ENCODE results near the gene MAB21L3. TPM values are rescaled to one million over a fixed set of nuclear protein-coding genes. Genes with fewer than 3 reads are reported as not detected.

The MAB21L3 gene
- total RNA-seq (under 1 TPM; 0.25 to 0.42 TPM), polyA plus RNA-seq (under 1 TPM; 0.13 to 0.28 TPM)

DNA sequence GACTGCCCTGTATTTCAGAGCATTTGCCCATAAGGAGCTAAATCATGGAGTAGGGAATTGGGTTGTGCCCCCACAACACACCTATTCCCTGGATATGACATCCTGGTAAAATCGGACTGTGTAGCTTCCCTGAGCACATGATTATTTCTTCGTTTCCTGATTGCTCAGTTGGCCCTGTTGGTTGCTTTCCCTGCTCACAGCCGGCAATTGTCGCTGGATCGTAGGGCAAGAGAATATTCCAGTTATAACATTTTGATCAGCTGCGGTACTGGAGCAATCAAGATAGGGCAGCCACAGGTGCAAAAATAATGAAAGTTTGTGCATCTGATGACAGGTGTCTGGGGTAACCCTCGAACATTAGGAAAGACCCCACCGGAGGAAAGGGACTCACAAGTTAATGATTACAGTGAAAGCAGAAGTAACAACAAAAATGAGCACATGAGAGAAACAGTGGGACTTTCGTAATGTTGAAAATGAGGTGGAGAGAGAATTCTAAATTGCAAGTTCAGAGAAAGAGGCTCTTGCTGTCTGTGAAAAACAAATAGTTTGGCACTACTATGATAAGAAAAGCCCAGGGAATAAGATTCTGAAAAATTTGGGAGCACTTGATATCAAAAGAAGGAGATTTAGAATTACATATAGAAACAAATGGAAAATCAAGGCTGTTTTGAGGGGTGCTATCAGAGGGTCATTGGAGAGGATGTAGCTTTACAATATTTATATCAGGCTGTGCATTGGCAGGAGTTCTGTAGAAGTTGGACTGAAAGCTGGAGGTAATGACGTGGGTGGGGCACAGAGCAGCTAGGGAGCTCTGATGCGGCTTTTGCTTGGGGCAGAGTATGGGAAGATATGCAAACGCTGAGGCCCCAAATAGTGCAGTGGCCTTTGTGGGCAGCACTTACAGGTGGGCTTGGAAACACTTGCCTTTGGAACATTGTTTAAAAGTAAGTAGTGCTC lies at the start of gene MAB21L3:
TSS of gene MAB21L3 (plus strand) at position 833 of the 957 bp plus-strand sequence. CDS start 1,217 bp downstream, outside the sequence.
- H3K36me3 ChIP-seq (ENCODE audit: control insufficient read depth in 4 of 4, insufficient read depth in 3 of 4, low read depth in 1 of 4, low read length in 3 of 4): no peaks in the 10 kb centered on the region
- no peak for DNase-seq (ENCODE audit: low spot score)
- peak within 1 kb of the TSS in 2 of 3 donors; percentile 9 to 38 for H3K4me3 ChIP-seq (ENCODE audit: low read depth in 1 of 3, low read length in 3 of 3)
- WGBS: 31% methylated on average over 12 of the region's 12 CpGs
- H3K4me1 ChIP-seq (ENCODE audit: control insufficient read depth in 4 of 4, insufficient read depth in 4 of 4, low read length in 3 of 4): peaks cover 0 to 10% (median 5%) of the 10 kb centered on the region in 4 donors
- H3K27me3 ChIP-seq (ENCODE audit: control insufficient read depth in 4 of 4, insufficient read depth in 4 of 4, low read length in 3 of 4): no peaks in the 10 kb centered on the region
- peak within 1 kb of the TSS; percentile 74 to 77 for H3K27ac ChIP-seq (ENCODE audit: low read depth in 1 of 2, low read length in 2 of 2)
- H3K9ac ChIP-seq (ENCODE audit: low read depth in 1 of 2, low read length in 2 of 2): peak within 1 kb of the TSS; percentile 7 to 75
- TF ChIP-seq SP1 (IDR thresholded peaks at IDR 0.05) (peak; percentile 37), RXRA (IDR thresholded peaks at IDR 0.05) (peak in 1 of 2 donors; percentile 34), HNF4A (conservative IDR thresholded peaks at IDR 0.05) (peak in 1 of 2 donors; percentile 12), YY1 (IDR thresholded peaks at IDR 0.05) (peak; percentile 13), ZBTB33 (IDR thresholded peaks at IDR 0.05) (no peak)
- TF ChIP-seq, protein P1, sequence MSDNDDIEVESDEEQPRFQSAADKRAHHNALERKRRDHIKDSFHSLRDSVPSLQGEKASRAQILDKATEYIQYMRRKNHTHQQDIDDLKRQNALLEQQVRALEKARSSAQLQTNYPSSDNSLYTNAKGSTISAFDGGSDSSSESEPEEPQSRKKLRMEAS (IDR thresholded peaks at IDR 0.05): peak; percentile 37
- no peaks in the 10 kb centered on the region for H3K9me3 ChIP-seq (ENCODE audit: control insufficient read depth in 4 of 4, low read length in 3 of 4)

DNA sequence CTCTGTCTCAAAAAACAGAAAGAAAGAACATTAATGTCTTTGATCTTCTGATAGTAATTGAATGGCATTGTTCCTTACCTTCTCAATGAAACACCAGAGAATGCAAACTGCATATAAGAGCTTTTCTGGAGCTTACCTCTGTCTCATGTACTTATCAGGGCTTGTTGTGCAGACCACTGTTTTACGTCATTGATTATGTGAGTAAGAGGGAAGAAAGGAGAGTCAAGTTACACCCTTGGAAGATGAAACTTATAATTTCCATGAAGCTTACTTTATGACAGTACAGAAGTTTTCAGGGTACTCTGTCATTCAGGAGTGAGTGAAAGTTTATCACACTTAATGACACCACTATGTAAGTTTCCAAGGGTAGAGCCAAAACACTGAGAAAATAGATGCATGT lies 49.0 kb upstream of the MAB21L3 start:
- Histone ChIP-seq H3K27ac (ENCODE audit: low read depth in 1 of 2, low read length in 2 of 2) (no peak overlapping the region), H3K9me3 (ENCODE audit: control insufficient read depth in 4 of 4, low read length in 3 of 4) (peaks cover 0 to 4% (median 0%) of the 10 kb centered on the region in 4 donors), H3K4me1 (ENCODE audit: control insufficient read depth in 4 of 4, insufficient read depth in 4 of 4, low read length in 3 of 4) (no peaks in the 10 kb centered on the region), H3K9ac (ENCODE audit: low read depth in 1 of 2, low read length in 2 of 2) (no peak overlapping the region), H3K27me3 (ENCODE audit: control insufficient read depth in 4 of 4, insufficient read depth in 4 of 4, low read length in 3 of 4) (no peaks in the 10 kb centered on the region), H3K36me3 (ENCODE audit: control insufficient read depth in 4 of 4, insufficient read depth in 3 of 4, low read depth in 1 of 4, low read length in 3 of 4) (no peaks in the 10 kb centered on the region), H3K4me3 (ENCODE audit: low read depth in 1 of 3, low read length in 3 of 3) (no peak overlapping the region)
- TF ChIP-seq NR2F2 (IDR thresholded peaks at IDR 0.05) (no peak), GABPA (IDR thresholded peaks at IDR 0.05 in 1 of 2, conservative IDR thresholded peaks at IDR 0.05 in 1 of 2) (no peak), ZBTB33 (IDR thresholded peaks at IDR 0.05) (no peak), RXRA (IDR thresholded peaks at IDR 0.05) (no peak), FOXA2 (IDR thresholded peaks at IDR 0.05) (no peak), HNF4A (conservative IDR thresholded peaks at IDR 0.05) (no peak)
- TF ChIP-seq, protein P2, sequence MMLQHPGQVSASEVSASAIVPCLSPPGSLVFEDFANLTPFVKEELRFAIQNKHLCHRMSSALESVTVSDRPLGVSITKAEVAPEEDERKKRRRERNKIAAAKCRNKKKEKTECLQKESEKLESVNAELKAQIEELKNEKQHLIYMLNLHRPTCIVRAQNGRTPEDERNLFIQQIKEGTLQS (IDR thresholded peaks at IDR 0.05): no peak
- TF ChIP-seq, protein P1 (IDR thresholded peaks at IDR 0.05): no peak
- TF ChIP-seq, protein P3, sequence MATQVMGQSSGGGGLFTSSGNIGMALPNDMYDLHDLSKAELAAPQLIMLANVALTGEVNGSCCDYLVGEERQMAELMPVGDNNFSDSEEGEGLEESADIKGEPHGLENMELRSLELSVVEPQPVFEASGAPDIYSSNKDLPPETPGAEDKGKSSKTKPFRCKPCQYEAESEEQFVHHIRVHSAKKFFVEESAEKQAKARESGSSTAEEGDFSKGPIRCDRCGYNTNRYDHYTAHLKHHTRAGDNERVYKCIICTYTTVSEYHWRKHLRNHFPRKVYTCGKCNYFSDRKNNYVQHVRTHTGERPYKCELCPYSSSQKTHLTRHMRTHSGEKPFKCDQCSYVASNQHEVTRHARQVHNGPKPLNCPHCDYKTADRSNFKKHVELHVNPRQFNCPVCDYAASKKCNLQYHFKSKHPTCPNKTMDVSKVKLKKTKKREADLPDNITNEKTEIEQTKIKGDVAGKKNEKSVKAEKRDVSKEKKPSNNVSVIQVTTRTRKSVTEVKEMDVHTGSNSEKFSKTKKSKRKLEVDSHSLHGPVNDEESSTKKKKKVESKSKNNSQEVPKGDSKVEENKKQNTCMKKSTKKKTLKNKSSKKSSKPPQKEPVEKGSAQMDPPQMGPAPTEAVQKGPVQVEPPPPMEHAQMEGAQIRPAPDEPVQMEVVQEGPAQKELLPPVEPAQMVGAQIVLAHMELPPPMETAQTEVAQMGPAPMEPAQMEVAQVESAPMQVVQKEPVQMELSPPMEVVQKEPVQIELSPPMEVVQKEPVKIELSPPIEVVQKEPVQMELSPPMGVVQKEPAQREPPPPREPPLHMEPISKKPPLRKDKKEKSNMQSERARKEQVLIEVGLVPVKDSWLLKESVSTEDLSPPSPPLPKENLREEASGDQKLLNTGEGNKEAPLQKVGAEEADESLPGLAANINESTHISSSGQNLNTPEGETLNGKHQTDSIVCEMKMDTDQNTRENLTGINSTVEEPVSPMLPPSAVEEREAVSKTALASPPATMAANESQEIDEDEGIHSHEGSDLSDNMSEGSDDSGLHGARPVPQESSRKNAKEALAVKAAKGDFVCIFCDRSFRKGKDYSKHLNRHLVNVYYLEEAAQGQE (IDR thresholded peaks at IDR 0.05): no peak
- 88% methylated on average over 1 of the region's 1 CpG for WGBS
- DNase-seq (ENCODE audit: low spot score): no peak
